OCI-LY3 (cell line): ENCODE data around the gene RNF141.

Source experiments
- CTCF ChIP-seq: fragments of 200-600, 300-600 bp; sonication (generic); IDR thresholded peaks from 2 replicates; pipeline ENCODE4 v1.5.1; 2014; ENCODE audit warnings: antibody characterized with exemption, low read length, low read depth
- EZH2phosphoT487 ChIP-seq: fragments of 200-600 bp; shearing (Covaris generic); IDR thresholded peaks from 2 replicates; pipeline ENCODE4 v1.6.1; 2018; ENCODE audit warnings: antibody characterized with exemption, mixed run types, low read depth

DNA sequence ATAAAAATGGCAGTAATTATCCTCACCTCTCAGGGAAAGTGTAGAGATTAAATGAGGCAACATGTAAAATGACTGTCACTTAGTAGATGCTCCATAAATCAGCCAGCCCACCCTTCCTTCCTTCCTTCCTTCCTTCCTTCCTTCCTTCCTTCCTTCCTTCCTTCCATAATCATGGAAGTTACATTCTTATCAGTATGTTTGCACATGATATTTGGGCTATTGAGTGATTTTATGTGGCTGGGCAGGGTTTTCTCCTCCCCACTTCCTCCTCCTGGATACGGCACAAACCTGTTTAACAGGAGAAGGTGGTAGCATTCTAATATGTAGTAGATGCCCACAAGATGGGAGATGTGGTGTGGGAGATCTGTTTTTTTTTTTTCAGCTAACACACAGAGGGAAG is 15.6 kb upstream of the RNF141 start:
- TF ChIP-seq CTCF, result no peak
- TF ChIP-seq EZH2phosphoT487, result no peak
